GM12878 (cell line): ENCODE results near the gene SPOCD1. TPM values are rescaled to one million over a fixed set of nuclear protein-coding genes. Genes with fewer than 3 reads are reported as not detected.

ENCODE experiments used
- ATAC-seq: fragments of 200-7000 bp; cut with Tn5 transposase; 3 replicates; pipeline ENCODE4 v1.9.1; 2020; ENCODE audit warnings: mild to moderate bottlenecking, moderate library complexity
- BruUV-seq: library from RNA; stranded (reverse); fragments of 400-500 nt; replicated peaks from 2 replicates; lab custom pipeline; 2021; lab: Mats Ljungman, UMichigan
- CTCF ChIA-PET: fragments of 300-600 bp; sonication (Branson Sonifier 250); formaldehyde crosslinking; extraction: SDS; loops from one replicate; lab custom pipeline; 2021; ENCODE audit warnings: inconsistent platforms; lab: Yijun Ruan, JAX
- POLR2A ChIA-PET: fragments of 350-600 bp; formaldehyde crosslinking; extraction: SDS; loops from one replicate; lab custom pipeline; 2021; ENCODE audit warnings: inconsistent platforms; lab: Charles Lee
- RAD21 ChIA-PET: fragments of 300-600 bp; sonication (Branson Sonifier 250); formaldehyde crosslinking; loops from one replicate; lab custom pipeline; 2023; ENCODE audit warnings: antibody characterized with exemption; ENCODE audit not compliant: unreplicated experiment; lab: Charles Lee
- SMC1A ChIA-PET: fragments of 300-600 bp; sonication (Branson Sonifier 250); formaldehyde crosslinking; loops from one replicate; lab custom pipeline; 2023; ENCODE audit not compliant: unreplicated experiment, uncharacterized antibody; lab: Charles Lee
- DNase-seq: peaks from one replicate; pipeline ENCODE4 v3.0.0-alpha.2; 2011; ENCODE audit warnings: low read depth, low spot score
- FAIRE-seq: peaks from 3 replicates; lab custom pipeline; 2011; peaks lifted over from hg19 to GRCh38; lab: Jason Lieb, UNC
- H2AFZ ChIP-seq: 2 replicates; pipeline ENCODE4 v1.6.0; 2011; ENCODE audit warnings: low read depth, low read length, control low read depth; ENCODE audit not compliant: control insufficient read depth
- H3K27ac ChIP-seq: 2 replicates; pipeline ENCODE4 v1.5.1; 2011; ENCODE audit warnings: control low read depth; ENCODE audit not compliant: control insufficient read depth, insufficient read depth
- H3K27me3 ChIP-seq, 2 experiments: replicated peaks in 1 of 2; 2 replicates each; pipeline versions ENCODE4 v1.6.0 to v1.6.1; 2011; ENCODE audit warnings: low read length in 1 of 2; ENCODE audit not compliant: control insufficient read depth in 2 of 2, insufficient read depth in 2 of 2
- H3K36me3 ChIP-seq, 2 experiments: 2 replicates each; pipeline ENCODE4 v1.5.1; 2011; ENCODE audit warnings: low read length in 1 of 2; ENCODE audit not compliant: control insufficient read depth in 2 of 2, insufficient read depth in 2 of 2
- H3K4me1 ChIP-seq: 2 replicates; pipeline ENCODE4 v1.6.1; 2011; ENCODE audit warnings: mild to moderate bottlenecking, low read length, moderate library complexity, mixed read lengths; ENCODE audit not compliant: control insufficient read depth, insufficient read depth
- H3K4me2 ChIP-seq: 2 replicates; pipeline ENCODE4 v1.6.0; 2011; ENCODE audit warnings: control low read depth; ENCODE audit not compliant: control insufficient read depth, insufficient read depth
- H3K4me3 ChIP-seq: fragments of 200-600 bp; sonication (generic); 2 replicates; pipeline ENCODE4 v1.5.1; 2016
- H3K79me2 ChIP-seq: 2 replicates; pipeline ENCODE4 v1.6.0; 2011; ENCODE audit warnings: low read length; ENCODE audit not compliant: control insufficient read depth, insufficient read depth
- H3K9ac ChIP-seq: 2 replicates; pipeline ENCODE4 v1.8.0; 2011; ENCODE audit warnings: low read length, control low read depth, mixed read lengths; ENCODE audit not compliant: control insufficient read depth, insufficient read depth
- H3K9me3 ChIP-seq: replicated peaks from 3 replicates; pipeline ENCODE4 v1.5.1; 2011; ENCODE audit warnings: mild to moderate bottlenecking, low read length; ENCODE audit not compliant: control insufficient read depth, insufficient read depth
- H4K20me1 ChIP-seq: 2 replicates; pipeline ENCODE4 v1.6.0; 2011; ENCODE audit not compliant: control insufficient read depth, insufficient read depth
- BMI1 ChIP-seq: fragments of 450-650 bp; IDR thresholded peaks from 2 replicates; pipeline ENCODE4 v1.6.1; 2016; ENCODE audit warnings: mild to moderate bottlenecking, moderate library complexity, borderline replicate concordance
- CBX3 ChIP-seq: fragments of 200-600 bp; sonication (generic); IDR thresholded peaks from 2 replicates; pipeline ENCODE4 v1.6.1; 2016; ENCODE audit warnings: low read depth, borderline replicate concordance
- E4F1 ChIP-seq: fragments of 450-650 bp; IDR thresholded peaks from 2 replicates; pipeline ENCODE4 v1.6.1; 2018; ENCODE audit warnings: borderline replicate concordance, mild to moderate bottlenecking; ENCODE audit not compliant: partially characterized antibody
- IKZF2 ChIP-seq, 2 experiments: fragments of 450-650 bp; IDR thresholded peaks; 2 replicates each; pipeline ENCODE4 v1.6.1; 2017; ENCODE audit warnings: mild to moderate bottlenecking in 2 of 2, moderate library complexity in 2 of 2
- MEF2A ChIP-seq: IDR thresholded peaks from 2 replicates; pipeline ENCODE4 v1.6.1; 2011; ENCODE audit warnings: low read depth, mild to moderate bottlenecking, low read length, moderate library complexity; ENCODE audit not compliant: insufficient read depth
- MTA3 ChIP-seq: IDR thresholded peaks from 2 replicates; pipeline ENCODE4 v1.6.1; 2012; ENCODE audit warnings: low read length, inconsistent platforms, borderline replicate concordance
- NBN ChIP-seq: fragments of 450-650 bp; IDR thresholded peaks from 2 replicates; pipeline ENCODE4 v1.6.1; 2016
- RAD21 ChIP-seq: IDR thresholded peaks from 2 replicates; pipeline ENCODE4 v1.6.1; 2011; ENCODE audit warnings: mild to moderate bottlenecking, low read depth, low read length, moderate library complexity; ENCODE audit not compliant: insufficient read depth
- SPI1 ChIP-seq: IDR thresholded peaks from 2 replicates; pipeline ENCODE4 v1.6.1; 2011; ENCODE audit warnings: low read depth, mild to moderate bottlenecking, low read length, moderate library complexity, borderline replicate concordance; ENCODE audit not compliant: insufficient read depth
- TAF1 ChIP-seq: IDR thresholded peaks from 2 replicates; pipeline ENCODE4 v1.6.1; 2011; ENCODE audit warnings: mild to moderate bottlenecking, low read depth, low read length, borderline replicate concordance
- TCF3 ChIP-seq: IDR thresholded peaks from 2 replicates; pipeline ENCODE4 v1.6.1; 2012; ENCODE audit warnings: low read depth, mild to moderate bottlenecking, low read length, borderline replicate concordance; ENCODE audit not compliant: insufficient read depth
- USF1 ChIP-seq: IDR thresholded peaks from 2 replicates; pipeline ENCODE4 v1.6.1; 2011; ENCODE audit warnings: borderline replicate concordance, low read depth, mild to moderate bottlenecking, moderate library complexity, mixed read lengths, low read length; ENCODE audit not compliant: insufficient read depth; ENCODE audit errors: extremely low read length
- WGBS: methylation state at CpG from one replicate; pipeline ENCODE4 v1.1.6; 2016; ENCODE audit warnings: low lambda C conversion rate; ENCODE audit not compliant: insufficient replicate concordance, insufficient coverage; ENCODE audit errors: missing lambda C conversion rate; 5-methylcytosine and 5-hydroxymethylcytosine counted together
- in situ Hi-C: fragments of 300-500 bp; cut with MboI; formaldehyde crosslinking; loops from 9 replicates; pipeline ENCODE4 v1.14.3; 2018; ENCODE audit warnings: mixed read lengths
- intact Hi-C: fragments of 100-400 bp; cut with micrococcal nuclease; formaldehyde crosslinking; loops from one replicate; pipeline ENCODE4 v1.14.2; 2022; ENCODE audit not compliant: unreplicated experiment
- polyA plus RNA-seq, 11 experiments: library from polyadenylated mRNA; depleted of rRNA in 4 of 11; unstranded in 6 of 11; stranded (reverse) in 5 of 11; fragments of >200 nt; fragmentation: Nextera tagmentation in 4 of 11; fragmentation: Illumina TruSeq in 1 of 11; extraction: Ambion mirVana in 4 of 11; extraction: Trizol in 1 of 11; gene quantifications; 1 replicate in 1 of 11; 2 replicates in 10 of 11; pipeline versions ENCODE4 v1.2.1 to v1.2.3, GENCODE V29; 2011 to 2016; ENCODE audit warnings: inconsistent platforms in 2 of 11, missing spikeins in 2 of 11, low read depth in 1 of 11
- total RNA-seq, 4 experiments: library from RNA; depleted of rRNA in 3 of 4; stranded (reverse); fragments of >200 nt in 3 of 4; fragmentation: Illumina TruSeq in 1 of 4; extraction: Trizol in 1 of 4; gene quantifications; 2 replicates each; pipeline versions ENCODE4 v1.2.1 to v1.2.3, GENCODE V29; 2013 to 2021

The SPOCD1 gene
- total and polyA plus RNA-seq, 10 of the 15 experiments (the other 5 are each of a cell fraction or from before 2014, with no cell fraction given) = 0.02 to 0.65 (median 0.13) TPM; not detected in 4

GRCh38 chr1:31830065-31830464 lies 14.2 kb upstream of the SPOCD1 start:
- DNase-seq (no peak), ATAC-seq (no peak), FAIRE-seq (no peak)
- H2AFZ ChIP-seq = no peak overlapping the region
- ChIA-PET RAD21 (interaction anchor here (0.6 kb wide), 2 partner anchors 180 to 389 kb away, joined by 3 read pairs; no protein-coding TSS in a partner anchor), CTCF (interaction anchor here (0.5 to 1.4 kb wide), 3 partner anchors 14 to 841 kb away, joined by 3 read pairs; no protein-coding TSS in a partner anchor), SMC1A (no interaction called here), POLR2A (interaction anchor here (0.6 kb wide), 1 partner anchor 432 kb away, joined by 3 read pairs; no protein-coding TSS in a partner anchor)
- no peak overlapping the region for H3K9ac ChIP-seq
- in situ Hi-C loops = no loop called here
- H3K36me3 ChIP-seq = no peaks in the 10 kb centered on the region
- WGBS = 56% methylated on average over 10 of the region's 10 CpGs
- H3K4me1 ChIP-seq = peaks cover 16% of the 10 kb centered on the region
- no peaks in the 10 kb centered on the region for H3K9me3 ChIP-seq
- H3K4me3 ChIP-seq = no peak overlapping the region
- H3K4me2 ChIP-seq = no peak overlapping the region
- H3K27ac ChIP-seq = no peak overlapping the region
- H3K27me3 ChIP-seq = peaks cover 0 to 1% of the 10 kb centered on the region in 2 experiments; a peak in 1 of 4 replicates
- BruUV-seq = no TSS peak
- H4K20me1 ChIP-seq = no peaks in the 10 kb centered on the region
- intact Hi-C loops = no loop called here
- TF ChIP-seq MEF2A (no peak), CBX3 (no peak), MTA3 (no peak), NBN (no peak), E4F1 (no peak), IKZF2 (IDR thresholded peaks at IDR 0.05) (no peak), TAF1 (no peak), SPI1 (no peak), TCF3 (no peak), RAD21 (no peak), USF1 (no peak), BMI1 (no peak)
- no peaks in the 10 kb centered on the region for H3K79me2 ChIP-seq
